Fibroblast of skin of scalp (primary cell): ENCODE data around the gene SERTAD3.
A peak's percentile ranks its signal among the peaks of the same experiment; 100 is the strongest.
"Not testable (repeated sequence)": the region's sequence is repeated elsewhere in the genome, so short reads cannot be mapped to it uniquely, and the experiment has no call there.

Experiments
- DNase-seq: peaks from one replicate; pipeline ENCODE4 v3.0.0-alpha.2; 2013

Gene SERTAD3

GRCh38 chr19:40408598-40408925, 35.6 kb downstream of the SERTAD3 start:
- DNase-seq: not testable (repeated sequence)

GRCh38 chr19:40407714-40408597, 36.2 kb downstream of the SERTAD3 start:
- DNase-seq: no peak

GRCh38 chr19:40403262-40403984, 40.7 kb downstream of the SERTAD3 start:
- peak; percentile 89 for DNase-seq

- DNase-seq: peak; percentile 24
Measured at GRCh38 chr19:40400559-40400958, 43.6 kb downstream of the SERTAD3 start.

GRCh38 chr19:40398417-40399131, 45.6 kb downstream of the SERTAD3 start:
- DNase-seq: no peak

- no peak for DNase-seq
Measured at GRCh38 chr19:40397568-40397906, 46.6 kb downstream of the SERTAD3 start.

GRCh38 chr19:40396886-40397567, 47.1 kb downstream of the SERTAD3 start:
- no peak for DNase-seq

GRCh38 chr19:40395956-40396355, 48.2 kb downstream of the SERTAD3 start:
- DNase-seq: no peak

- no peak for DNase-seq
Measured at GRCh38 chr19:40394816-40395210, 49.3 kb downstream of the SERTAD3 start.

GRCh38 chr19:40393894-40394815, 50.0 kb downstream of the SERTAD3 start:
- no peak for DNase-seq

- DNase-seq: no peak
Measured at GRCh38 chr19:40392894-40393517, 51.1 kb downstream of the SERTAD3 start.

GRCh38 chr19:40392123-40392522, 52.0 kb downstream of the SERTAD3 start:
- DNase-seq: no peak
